ENCODE measurements around the gene KIF26B. TPM values are rescaled to one million over a fixed set of nuclear protein-coding genes. Genes with fewer than 3 reads are reported as not detected.
"Not testable (repeated sequence)": the region's sequence is repeated elsewhere in the genome, so short reads cannot be mapped to it uniquely, and the experiment has no call there.

The KIF26B gene
- total and polyA plus RNA-seq, 3 experiments from 2014 or later: 0.11 to 0.16 TPM; not detected in 1

- H3K27ac Mint-ChIP-seq: no peak overlapping the region
Observed at GRCh38 chr1:245690946-245691541, 536.3 kb downstream of the KIF26B start.

GRCh38 chr1:245691897-245692296 is 537.1 kb downstream of the KIF26B start:
- Mint-ChIP-seq H3K9me3 (peaks cover 0 to 47% (median 10%) of the 10 kb centered on the region in 5 donors), H3K27ac (no peak overlapping the region), H3K4me3 (no peak overlapping the region), H3K4me1 (no peaks in the 10 kb centered on the region), H3K27me3 (peaks cover 0 to 5% of the 10 kb centered on the region in 2 donors), H3K36me3 (no peaks in the 10 kb centered on the region)
- Histone ChIP-seq H3K4me1 (ENCODE audit: insufficient read depth, low read length) (no peaks in the 10 kb centered on the region), H3K27me3 (ENCODE audit: insufficient read depth, low read length, poor library complexity, severe bottlenecking) (no peaks in the 10 kb centered on the region), H3K4me3 (ENCODE audit: low read length) (no peak overlapping the region), H3K9me3 (ENCODE audit: low read length) (no peaks in the 10 kb centered on the region), H3K27ac (ENCODE audit: low read depth, low read length) (no peak overlapping the region), H3K36me3 (ENCODE audit: insufficient read depth, low read length) (no peaks in the 10 kb centered on the region)
- ChIA-PET POLR2A (no interaction called here), CTCF (no interaction called here)
- no peak for DNase-seq

More at GRCh38 chr1:245690946-245691541, 536.3 kb downstream of the KIF26B start:
- ChIA-PET POLR2A (no interaction called here), CTCF (no interaction called here)
- Histone ChIP-seq H3K27me3 (ENCODE audit: insufficient read depth, low read length, poor library complexity, severe bottlenecking) (no peaks in the 10 kb centered on the region), H3K9me3 (ENCODE audit: low read length) (no peaks in the 10 kb centered on the region), H3K36me3 (ENCODE audit: insufficient read depth, low read length) (no peaks in the 10 kb centered on the region), H3K4me1 (ENCODE audit: insufficient read depth, low read length) (no peaks in the 10 kb centered on the region), H3K27ac (ENCODE audit: low read depth, low read length) (no peak overlapping the region), H3K4me3 (ENCODE audit: low read length) (no peak overlapping the region)
- H3K9me3 Mint-ChIP-seq: peaks cover 0 to 43% (median 8%) of the 10 kb centered on the region in 5 donors
- H3K27me3 Mint-ChIP-seq: peaks cover 0 to 5% of the 10 kb centered on the region in 2 donors
- H3K4me3 Mint-ChIP-seq: no peak overlapping the region
- no peaks in the 10 kb centered on the region for H3K4me1 Mint-ChIP-seq
- no peak for DNase-seq
- no peaks in the 10 kb centered on the region for H3K36me3 Mint-ChIP-seq

DNA sequence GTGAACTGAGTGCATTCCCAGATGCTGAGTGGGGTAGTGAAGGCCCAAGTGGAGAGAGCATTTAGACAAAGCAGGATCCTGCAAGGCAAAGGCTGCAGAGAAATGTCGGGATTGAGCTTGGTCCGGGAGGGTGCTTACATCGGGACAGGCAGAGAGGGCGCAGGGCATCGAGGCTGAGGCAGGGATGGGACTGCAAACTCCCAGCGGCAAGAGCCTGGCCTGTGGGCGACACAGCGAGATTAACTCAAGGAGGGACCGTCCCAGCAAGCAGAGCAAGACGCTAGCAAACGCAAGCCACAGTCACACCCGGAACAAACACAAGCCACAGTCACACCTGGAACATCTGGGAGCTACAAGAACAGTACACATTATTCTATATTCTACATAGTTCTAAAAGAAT is 537.5 kb downstream of the KIF26B start:
- ChIA-PET POLR2A (no interaction called here), CTCF (no interaction called here)
- Mint-ChIP-seq H3K9me3 (peaks cover 0 to 48% (median 10%) of the 10 kb centered on the region in 5 donors), H3K27ac (no peak overlapping the region), H3K27me3 (peaks cover 0 to 2% of the 10 kb centered on the region in 2 donors), H3K36me3 (no peaks in the 10 kb centered on the region), H3K4me1 (no peaks in the 10 kb centered on the region), H3K4me3 (no peak overlapping the region)
- no peaks in the 10 kb centered on the region for H3K9me3 ChIP-seq (ENCODE audit: low read length)
- no peak for DNase-seq
- no peak overlapping the region for H3K4me3 ChIP-seq (ENCODE audit: low read length)
- H3K27me3 ChIP-seq (ENCODE audit: insufficient read depth, low read length, poor library complexity, severe bottlenecking): no peaks in the 10 kb centered on the region
- no peaks in the 10 kb centered on the region for H3K36me3 ChIP-seq (ENCODE audit: insufficient read depth, low read length)
- no peaks in the 10 kb centered on the region for H3K4me1 ChIP-seq (ENCODE audit: insufficient read depth, low read length)
- H3K27ac ChIP-seq (ENCODE audit: low read depth, low read length): no peak overlapping the region

- H3K27me3 Mint-ChIP-seq: peaks cover 0 to 2% of the 10 kb centered on the region in 2 donors
- no peaks in the 10 kb centered on the region for H3K36me3 Mint-ChIP-seq
- H3K36me3 ChIP-seq (ENCODE audit: insufficient read depth, low read length): no peaks in the 10 kb centered on the region
- no peaks in the 10 kb centered on the region for H3K4me1 ChIP-seq (ENCODE audit: insufficient read depth, low read length)
- H3K4me3 Mint-ChIP-seq: no peak overlapping the region
- no peak overlapping the region for H3K4me3 ChIP-seq (ENCODE audit: low read length)
- H3K9me3 ChIP-seq (ENCODE audit: low read length): no peaks in the 10 kb centered on the region
- H3K4me1 Mint-ChIP-seq: no peaks in the 10 kb centered on the region
- H3K9me3 Mint-ChIP-seq: peaks cover 0 to 50% (median 10%) of the 10 kb centered on the region in 5 donors
- no peak for DNase-seq
- no peaks in the 10 kb centered on the region for H3K27me3 ChIP-seq (ENCODE audit: insufficient read depth, low read length, poor library complexity, severe bottlenecking)
- ChIA-PET POLR2A (no interaction called here), CTCF (no interaction called here)
- H3K27ac ChIP-seq (ENCODE audit: low read depth, low read length): no peak overlapping the region
- H3K27ac Mint-ChIP-seq: no peak overlapping the region
Observed at GRCh38 chr1:245693116-245693793, 538.5 kb downstream of the KIF26B start.

DNA sequence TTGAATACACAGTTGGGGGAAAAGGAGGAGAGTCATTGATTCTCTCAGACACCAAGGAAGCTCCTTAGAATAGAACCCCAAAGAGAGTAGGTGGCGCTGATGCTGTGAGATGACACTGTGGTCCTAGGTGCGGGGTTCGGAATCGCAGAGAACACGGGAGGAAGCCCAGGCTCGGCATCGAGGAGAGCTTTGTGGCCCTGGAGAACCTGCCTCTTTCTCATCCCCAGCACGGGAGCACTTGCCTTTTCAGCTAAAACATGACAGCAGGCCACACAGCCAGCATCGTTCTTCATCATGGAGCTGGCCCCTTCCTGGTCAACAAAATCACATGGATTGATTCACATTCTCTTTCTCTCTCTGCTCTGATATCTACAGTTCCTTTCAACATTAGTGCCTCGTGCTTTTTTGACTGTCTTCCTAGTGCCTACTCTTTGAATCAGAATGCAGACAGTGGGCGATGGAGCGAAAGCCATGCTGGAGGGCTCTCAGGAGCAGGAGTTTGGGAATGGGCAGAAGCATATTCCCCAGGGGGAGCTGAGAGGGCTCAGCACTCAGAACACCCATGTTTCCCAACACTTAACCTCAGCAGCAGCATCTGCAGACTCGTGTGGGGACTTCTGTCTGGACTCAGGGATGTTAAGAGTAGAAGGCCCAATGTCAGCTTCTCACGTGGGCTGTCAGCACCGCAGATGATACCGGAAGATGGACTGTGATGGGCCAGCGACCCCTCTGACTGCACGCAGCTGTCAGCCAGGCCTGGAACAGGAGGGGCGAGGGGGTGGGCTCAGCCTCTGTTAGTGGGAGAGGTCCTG is 539.4 kb downstream of the KIF26B start:
- Histone ChIP-seq H3K27me3 (ENCODE audit: insufficient read depth, low read length, poor library complexity, severe bottlenecking) (no peaks in the 10 kb centered on the region), H3K36me3 (ENCODE audit: insufficient read depth, low read length) (no peaks in the 10 kb centered on the region), H3K4me3 (ENCODE audit: low read length) (no peak overlapping the region), H3K9me3 (ENCODE audit: low read length) (no peaks in the 10 kb centered on the region), H3K4me1 (ENCODE audit: insufficient read depth, low read length) (no peaks in the 10 kb centered on the region), H3K27ac (ENCODE audit: low read depth, low read length) (no peak overlapping the region)
- peaks cover 0 to 54% (median 15%) of the 10 kb centered on the region in 5 donors for H3K9me3 Mint-ChIP-seq
- DNase-seq: no peak
- peaks cover 0 to 2% of the 10 kb centered on the region in 2 donors for H3K27me3 Mint-ChIP-seq
- no peak overlapping the region for H3K27ac Mint-ChIP-seq
- no peaks in the 10 kb centered on the region for H3K4me1 Mint-ChIP-seq
- ChIA-PET CTCF (no interaction called here), POLR2A (no interaction called here)
- H3K4me3 Mint-ChIP-seq: no peak overlapping the region
- no peaks in the 10 kb centered on the region for H3K36me3 Mint-ChIP-seq

DNA sequence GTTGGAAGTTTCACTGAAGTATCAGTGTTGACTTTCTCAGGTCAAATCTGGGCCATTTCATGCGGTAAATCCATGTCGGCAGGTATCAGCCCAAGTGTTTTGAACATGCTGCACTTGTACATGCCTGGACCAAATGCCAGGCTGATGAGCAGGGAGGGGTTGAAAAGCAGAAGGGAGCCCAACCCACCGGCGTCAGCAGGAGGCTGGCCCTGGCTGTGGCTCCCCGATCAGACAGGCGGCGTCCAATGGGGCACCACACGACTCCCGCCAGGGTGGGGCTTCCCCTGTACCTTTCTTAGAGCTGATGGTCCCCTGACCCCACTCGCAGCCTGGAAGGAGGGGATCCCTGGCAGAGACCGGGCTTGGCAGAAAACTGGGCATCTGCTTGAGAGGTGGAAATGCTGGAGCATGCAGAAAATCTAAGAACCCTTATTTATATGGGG is 540.0 kb downstream of the KIF26B start:
- Mint-ChIP-seq H3K4me1 (no peaks in the 10 kb centered on the region), H3K27me3 (no peaks in the 10 kb centered on the region), H3K9me3 (peaks cover 0 to 51% (median 10%) of the 10 kb centered on the region in 5 donors), H3K27ac (no peak overlapping the region), H3K4me3 (no peak overlapping the region), H3K36me3 (no peaks in the 10 kb centered on the region)
- no peak overlapping the region for H3K27ac ChIP-seq (ENCODE audit: low read depth, low read length)
- H3K4me1 ChIP-seq (ENCODE audit: insufficient read depth, low read length): no peaks in the 10 kb centered on the region
- no peaks in the 10 kb centered on the region for H3K27me3 ChIP-seq (ENCODE audit: insufficient read depth, low read length, poor library complexity, severe bottlenecking)
- no peak overlapping the region for H3K4me3 ChIP-seq (ENCODE audit: low read length)
- CTCF ChIA-PET: no interaction called here
- DNase-seq: no peak
- POLR2A ChIA-PET: no interaction called here
- no peaks in the 10 kb centered on the region for H3K36me3 ChIP-seq (ENCODE audit: insufficient read depth, low read length)
- no peaks in the 10 kb centered on the region for H3K9me3 ChIP-seq (ENCODE audit: low read length)

DNA sequence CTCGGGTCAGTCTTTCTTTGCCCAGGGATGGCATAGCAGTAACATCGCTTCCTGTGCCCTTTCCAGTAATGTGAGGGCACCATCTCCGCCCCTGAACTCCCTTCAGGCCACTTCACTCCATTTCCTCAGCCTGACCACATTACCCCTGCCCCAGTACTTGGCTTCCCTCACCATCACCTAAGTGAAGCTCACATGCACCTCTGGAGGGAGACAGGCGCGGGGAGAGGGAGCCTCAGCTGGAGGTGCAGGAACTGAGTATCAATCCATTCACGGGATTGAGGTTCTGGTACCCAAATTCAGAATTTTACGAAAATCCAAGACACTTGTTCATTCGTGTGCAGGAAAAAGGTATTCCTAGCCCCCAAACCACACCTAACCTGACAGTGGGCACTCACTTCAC is 540.4 kb downstream of the KIF26B start:
- Histone ChIP-seq H3K36me3 (ENCODE audit: insufficient read depth, low read length) (no peaks in the 10 kb centered on the region), H3K27me3 (ENCODE audit: insufficient read depth, low read length, poor library complexity, severe bottlenecking) (no peaks in the 10 kb centered on the region), H3K4me1 (ENCODE audit: insufficient read depth, low read length) (no peaks in the 10 kb centered on the region), H3K9me3 (ENCODE audit: low read length) (no peaks in the 10 kb centered on the region), H3K4me3 (ENCODE audit: low read length) (no peak overlapping the region), H3K27ac (ENCODE audit: low read depth, low read length) (no peak overlapping the region)
- no peak overlapping the region for H3K4me3 Mint-ChIP-seq
- no peak for DNase-seq
- H3K9me3 Mint-ChIP-seq: peaks cover 0 to 52% (median 10%) of the 10 kb centered on the region in 5 donors
- ChIA-PET CTCF (no interaction called here), POLR2A (no interaction called here)
- no peaks in the 10 kb centered on the region for H3K36me3 Mint-ChIP-seq
- H3K27me3 Mint-ChIP-seq: no peaks in the 10 kb centered on the region
- no peaks in the 10 kb centered on the region for H3K4me1 Mint-ChIP-seq
- H3K27ac Mint-ChIP-seq: no peak overlapping the region

DNA sequence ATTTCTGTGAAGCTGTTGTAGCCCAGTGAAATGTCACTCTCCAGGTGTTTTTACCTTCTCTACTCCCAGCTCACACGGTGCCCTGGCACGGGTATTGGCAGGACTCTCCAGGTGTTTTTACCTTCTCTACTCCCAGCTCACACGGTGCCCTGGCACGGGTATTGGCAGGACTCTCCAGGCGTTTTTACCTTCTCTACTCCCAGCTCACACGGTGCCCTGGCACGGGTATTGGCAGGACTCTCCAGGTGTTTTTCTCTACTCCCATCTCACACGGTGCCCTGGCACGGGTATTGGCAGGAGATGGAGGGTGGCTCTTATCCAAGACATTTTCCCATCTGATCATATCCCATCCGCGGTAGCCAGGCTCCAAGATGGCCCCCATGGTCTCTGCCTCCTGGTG is 540.9 kb downstream of the KIF26B start:
- H3K4me1 ChIP-seq (ENCODE audit: insufficient read depth, low read length); H3K4me3 Mint-ChIP-seq; H3K36me3 Mint-ChIP-seq; H3K4me3 ChIP-seq (ENCODE audit: low read length); H3K9me3 ChIP-seq (ENCODE audit: low read length); H3K36me3 ChIP-seq (ENCODE audit: insufficient read depth, low read length); CTCF ChIA-PET; H3K4me1 Mint-ChIP-seq; H3K27ac Mint-ChIP-seq; H3K27me3 ChIP-seq (ENCODE audit: insufficient read depth, low read length, poor library complexity, severe bottlenecking); DNase-seq; POLR2A ChIA-PET; H3K27ac ChIP-seq (ENCODE audit: low read depth, low read length); H3K27me3 Mint-ChIP-seq: not testable (repeated sequence)
- H3K9me3 Mint-ChIP-seq: peaks cover 0 to 49% (median 10%) of the 10 kb centered on the region in 5 donors
